Prostate gland (tissue), 2 donors: ENCODE measurements around the gene CTNNA3.

ENCODE experiments used
- CTCF ChIP-seq, 4 experiments: fragments of 200-600 bp in 2 of 4; fragments of 450-650 bp in 2 of 4; sonication (generic) in 2 of 4; IDR thresholded peaks; 1 replicate in 3 of 4; 2 replicates in 1 of 4; pipeline ENCODE4 v1.5.1; 2016 to 2019; ENCODE audit warnings: antibody characterized with exemption in 4 of 4, mild to moderate bottlenecking in 2 of 4, moderate library complexity in 2 of 4
- POLR2AphosphoS5 ChIP-seq: sonication (generic); formaldehyde crosslinking; IDR thresholded peaks from one replicate; pipeline ENCODE4 v1.6.1; 2017; ENCODE audit warnings: antibody characterized with exemption

GRCh38 chr10:66924674-66925345 is 771.2 kb downstream of the CTNNA3 start:
- TF ChIP-seq CTCF (IDR thresholded peaks at IDR 0.05) (no peak), POLR2AphosphoS5 (no peak)
